ENCODE results near the gene USP14.
"Not testable (repeated sequence)": the region's sequence is repeated elsewhere in the genome, so short reads cannot be mapped to it uniquely, and the experiment has no call there.

USP14 gene

GRCh38 chr18:158128-159036 is at the start of gene USP14:
Gene USP14, plus strand, starts transcription at chr18:158557. Its CDS starts 142 bp downstream, at chr18:158699.
- Histone ChIP-seq H3K27ac (peak within 1 kb of the TSS; percentile 76 to 95 (median 87)), H3K4me3 (peak within 1 kb of the TSS; percentile 74 to 100 (median 99))

- H3K4me3 ChIP-seq, H3K27ac ChIP-seq: not testable (repeated sequence)
Measured at GRCh38 chr18:108665-109063, 49.7 kb upstream of the USP14 start.

- not testable (repeated sequence) for H3K27ac ChIP-seq, H3K4me3 ChIP-seq
Measured at GRCh38 chr18:109130-109921, 49.0 kb upstream of the USP14 start.

- H3K4me3 ChIP-seq, H3K27ac ChIP-seq: not testable (repeated sequence)
Measured at GRCh38 chr18:109922-110261, 48.5 kb upstream of the USP14 start.

DNA sequence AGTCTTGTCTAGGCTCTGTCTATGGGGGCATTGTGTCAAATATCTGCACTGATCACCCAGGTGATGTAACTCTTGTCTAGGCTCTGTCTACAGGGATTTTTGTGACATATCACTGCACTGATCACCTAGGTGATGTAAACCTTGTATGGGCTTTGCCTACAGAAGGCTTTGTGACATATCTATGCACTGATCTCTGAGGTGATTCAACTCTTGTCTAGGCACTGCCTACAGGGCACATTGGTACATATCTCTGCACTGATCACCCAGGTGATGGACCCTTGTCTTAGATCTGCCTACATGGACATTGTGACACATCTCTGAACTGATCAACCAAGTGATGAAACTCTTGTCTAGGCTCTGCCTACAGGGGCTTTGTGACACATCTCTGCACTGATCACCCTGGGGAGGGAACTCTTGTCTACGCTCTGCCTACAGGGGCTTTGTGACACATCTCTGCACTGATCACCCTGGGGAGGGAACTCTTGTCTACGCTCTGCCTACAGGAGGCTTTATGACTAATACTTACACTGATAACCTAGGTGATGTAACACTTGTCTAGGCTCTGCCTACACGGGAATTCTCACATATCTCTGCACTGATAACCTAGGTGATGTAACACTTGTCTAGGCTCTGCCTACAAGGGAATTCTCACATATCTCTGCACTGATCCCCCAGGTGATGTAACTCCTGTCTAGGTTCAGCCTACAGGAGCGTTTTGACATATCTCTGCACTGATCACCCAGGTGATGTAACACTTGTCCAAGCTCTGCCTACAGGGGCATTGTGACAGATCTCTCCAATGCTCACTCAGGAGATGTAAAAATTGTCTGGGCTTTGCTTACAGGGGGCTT is 47.8 kb upstream of the USP14 start:
- not testable (repeated sequence) for H3K4me3 ChIP-seq
- peak overlapping the region in 1 of 21 experiments; percentile 5 for H3K27ac ChIP-seq

DNA sequence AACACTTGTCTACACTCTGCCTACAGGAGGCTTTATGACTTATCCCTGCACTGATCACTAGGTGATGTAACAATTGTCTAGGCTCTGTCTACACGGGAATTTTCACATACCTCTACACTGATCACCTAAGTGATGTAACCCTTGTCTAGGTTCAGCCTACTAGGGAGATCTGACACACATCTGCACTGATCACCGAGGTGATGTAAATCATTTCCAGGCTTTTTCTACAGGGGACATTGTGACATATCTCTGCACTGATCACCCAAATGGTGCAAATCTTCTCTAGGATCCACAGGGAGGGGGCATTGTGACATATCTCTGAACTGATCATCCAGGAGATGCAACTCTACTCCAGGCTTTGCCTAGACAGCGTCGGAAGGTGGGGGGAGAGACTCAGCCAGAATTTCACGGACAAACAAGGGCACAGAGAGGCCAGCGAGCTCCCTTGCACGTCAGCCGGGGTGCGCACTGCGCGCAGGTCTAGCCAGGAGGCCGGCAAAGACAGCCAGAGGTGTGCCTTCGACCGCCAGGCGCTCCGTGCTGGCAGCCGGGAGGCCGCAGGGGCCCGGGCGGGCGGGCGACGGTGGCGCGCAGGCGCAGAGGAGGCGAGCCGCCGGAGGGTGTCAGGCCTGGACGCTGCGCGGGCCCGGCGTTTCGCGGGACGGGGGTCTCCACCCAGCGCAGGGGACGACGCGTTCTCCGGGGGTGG is 46.9 kb upstream of the USP14 start:
- H3K27ac ChIP-seq: peak overlapping the region in 10 of 21 experiments; percentile 11 to 78 (median 68)
- peak overlapping the region in 6 of 7 experiments; percentile 28 to 39 (median 34) for H3K4me3 ChIP-seq

DNA sequence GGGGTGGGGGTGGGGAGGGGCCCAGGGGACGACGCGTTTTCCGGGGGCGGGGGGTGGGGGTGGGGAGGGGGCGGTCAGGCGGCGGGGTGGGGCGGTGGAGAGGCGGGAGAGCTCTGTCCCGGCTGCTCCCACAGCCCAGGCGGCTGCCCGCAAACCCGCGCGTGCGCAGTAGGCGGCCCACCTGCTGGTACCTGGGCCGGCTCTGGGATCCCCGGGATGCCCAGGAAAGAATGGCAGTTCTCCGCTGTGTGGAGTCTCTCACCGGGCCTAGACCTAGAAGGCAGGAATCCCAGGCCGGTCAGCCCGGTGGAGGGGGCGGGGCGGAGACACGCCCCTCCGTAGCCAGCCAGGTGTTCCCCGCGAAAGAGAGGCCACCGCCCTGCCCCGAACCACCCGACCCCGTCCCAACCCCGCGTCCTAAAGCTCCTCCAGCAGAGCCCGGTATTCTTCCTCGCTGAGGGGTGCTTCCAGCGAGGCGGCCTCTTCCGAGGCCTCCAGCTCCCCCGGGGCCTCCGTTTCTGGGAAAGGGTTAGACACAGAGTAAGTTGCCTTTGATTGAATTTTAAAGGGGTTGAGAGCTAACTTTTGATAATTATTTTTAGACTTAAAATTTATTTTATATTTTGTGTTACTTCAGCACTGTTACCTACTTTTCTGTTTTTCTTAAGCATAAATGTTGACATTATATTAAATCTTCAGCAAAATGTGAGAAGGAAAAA is 46.2 kb upstream of the USP14 start:
- H3K27ac ChIP-seq: peak overlapping the region in 8 of 21 experiments; percentile 50 to 78 (median 68)
- peak overlapping the region in 6 of 7 experiments; percentile 28 to 39 (median 34) for H3K4me3 ChIP-seq

- not testable (repeated sequence) for H3K4me3 ChIP-seq, H3K27ac ChIP-seq
Measured at GRCh38 chr18:120539-121260, 37.7 kb upstream of the USP14 start.

DNA sequence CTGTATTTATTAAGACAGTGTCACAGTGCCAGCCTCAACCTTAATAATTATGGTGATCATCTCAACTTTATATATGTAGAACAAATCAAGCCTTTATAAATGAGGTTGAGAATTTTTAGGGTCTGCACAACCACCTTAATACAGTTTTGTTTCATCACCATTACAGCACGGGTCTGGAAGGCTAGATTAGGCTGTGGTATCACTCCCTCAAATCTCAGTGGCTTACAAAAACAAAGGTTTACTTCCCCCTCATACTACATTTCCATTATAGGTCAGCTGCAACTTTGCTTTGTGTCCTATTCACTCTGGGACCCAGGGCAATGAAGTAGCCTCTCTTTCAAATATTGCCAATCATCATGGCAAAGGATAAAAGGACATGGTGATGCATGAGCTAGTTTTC is 23.3 kb upstream of the USP14 start:
- H3K4me3 ChIP-seq: no peak overlapping the region
- H3K27ac ChIP-seq: no peak overlapping the region

GRCh38 chr18:136433-136832 is 21.9 kb upstream of the USP14 start:
- H3K4me3 ChIP-seq: no peak overlapping the region
- no peak overlapping the region for H3K27ac ChIP-seq

DNA sequence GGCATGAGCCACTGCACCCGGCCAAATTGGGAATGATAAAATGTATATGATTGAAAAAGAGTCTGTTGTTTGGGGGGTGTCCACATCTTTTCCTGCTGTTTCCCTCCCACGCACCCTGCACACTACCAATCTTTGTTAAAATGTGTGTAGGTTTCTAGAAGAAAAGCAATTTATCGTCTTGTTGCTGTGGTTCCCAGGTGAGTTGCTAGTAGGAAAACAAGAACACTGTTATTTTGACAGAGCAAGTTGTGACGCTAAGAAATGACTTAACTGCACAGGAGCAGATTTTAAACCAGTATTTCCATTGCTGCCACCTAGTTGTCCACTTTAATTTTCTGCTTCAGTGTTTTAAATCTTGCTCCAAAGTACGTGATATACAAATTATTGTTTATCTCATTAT is 21.0 kb upstream of the USP14 start:
- Histone ChIP-seq H3K4me3 (no peak overlapping the region), H3K27ac (no peak overlapping the region)

DNA sequence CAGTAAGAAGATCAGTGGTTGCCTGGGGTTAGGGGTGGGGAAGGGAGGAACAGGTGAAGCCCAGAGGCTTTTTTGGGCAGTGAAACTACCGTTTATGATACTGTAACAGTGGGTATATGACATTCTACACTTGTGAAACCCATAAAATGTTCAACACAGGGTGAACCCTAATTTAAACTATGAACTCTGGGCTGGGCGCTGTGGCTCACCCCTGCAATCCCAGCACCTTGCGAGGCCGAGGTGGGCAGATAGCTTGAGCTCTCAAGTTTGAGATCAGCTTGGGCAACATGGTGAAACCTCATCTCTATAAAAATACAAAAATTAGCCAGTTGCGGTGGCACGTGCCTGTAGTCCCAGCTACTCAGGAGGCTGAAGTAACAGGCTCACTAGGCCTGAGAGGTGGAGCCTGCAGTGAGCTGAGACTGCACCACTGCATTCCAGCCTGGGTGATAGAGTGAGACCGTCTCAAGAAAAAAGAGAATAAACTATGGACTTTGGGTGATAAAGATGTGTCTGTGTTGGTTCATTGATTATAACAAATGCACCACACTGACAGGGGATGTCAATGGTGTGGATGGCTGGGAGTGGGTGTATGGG is 17.6 kb upstream of the USP14 start:
- no peak overlapping the region for H3K4me3 ChIP-seq
- no peak overlapping the region for H3K27ac ChIP-seq

GRCh38 chr18:142624-143296 is 15.6 kb upstream of the USP14 start:
- not testable (repeated sequence) for H3K27ac ChIP-seq, H3K4me3 ChIP-seq

- H3K27ac ChIP-seq: no peak overlapping the region
- H3K4me3 ChIP-seq: no peak overlapping the region
Measured at GRCh38 chr18:148841-149240, 9.5 kb upstream of the USP14 start.

- Histone ChIP-seq H3K27ac (no peak overlapping the region), H3K4me3 (no peak overlapping the region)
Measured at GRCh38 chr18:154151-154550, 4.2 kb upstream of the USP14 start.

GRCh38 chr18:155688-156087 is 2.7 kb upstream of the USP14 start:
- no peak overlapping the region for H3K27ac ChIP-seq

More at GRCh38 chr18:155688-156087, 2.7 kb upstream of the USP14 start:
- H3K4me3 ChIP-seq: no peak overlapping the region

All from skin epidermis (tissue), 12 donors.